LNCAP (cell line): ENCODE measurements around the gene C16orf96.

ENCODE experiments used
- CTCF ChIP-seq: fragments of 450-650 bp; IDR thresholded peaks from 2 replicates; pipeline ENCODE4 v1.5.1; 2017; ENCODE audit warnings: mild to moderate bottlenecking

The C16orf96 gene

GRCh38 chr16:4599037-4599436 is 42.9 kb downstream of the C16orf96 start:
- no peak for TF ChIP-seq CTCF

GRCh38 chr16:4599545-4599944 is 43.4 kb downstream of the C16orf96 start:
- TF ChIP-seq CTCF: no peak

- TF ChIP-seq CTCF: no peak
Observed at GRCh38 chr16:4601036-4601863, 45.1 kb downstream of the C16orf96 start.

GRCh38 chr16:4601864-4602186 is 45.7 kb downstream of the C16orf96 start:
- TF ChIP-seq CTCF: no peak

- TF ChIP-seq CTCF: no peak
Observed at GRCh38 chr16:4602331-4602730, 46.2 kb downstream of the C16orf96 start.

GRCh38 chr16:4603624-4604170 is 47.6 kb downstream of the C16orf96 start:
- TF ChIP-seq CTCF: no peak

GRCh38 chr16:4604401-4604800 is 48.3 kb downstream of the C16orf96 start:
- TF ChIP-seq CTCF: no peak

- no peak for TF ChIP-seq CTCF
Observed at GRCh38 chr16:4606354-4606753, 50.2 kb downstream of the C16orf96 start.
